ENCODE data around the gene BMP15. TPM values are rescaled to one million over a fixed set of nuclear protein-coding genes. Genes with fewer than 3 reads are reported as not detected.

BMP15 gene
- total and polyA plus RNA-seq, 2 of the 8 experiments (the other 6 are each of a cell fraction or from before 2014, with no cell fraction given), result not detected

- TF ChIP-seq CHD7 (IDR thresholded peaks at IDR 0.05; ENCODE audit: insufficient replicate concordance, low read length) (no peak), EGR1 (IDR thresholded peaks at IDR 0.05; ENCODE audit: borderline replicate concordance, low read depth, low read length) (no peak), PHF8 (conservative IDR thresholded peaks at IDR 0.05; ENCODE audit: low read depth, low read length) (no peak)
Measured at GRCh38 chrX:50963842-50964241, 53.3 kb downstream of the BMP15 start (continued).

Measured in H1 (cell line).